Measurements from ENCODE around the gene GIGYF2.

- TF ChIP-seq ZFX (IDR thresholded peaks at IDR 0.05) (no peak), CTCF (conservative IDR thresholded peaks at IDR 0.05) (no peak)
Measured at GRCh38 chr2:232884001-232884421, 186.9 kb downstream of the GIGYF2 start.
